Neural cell (in vitro differentiated cells): ENCODE results near the gene PRPF40B. TPM values are rescaled to one million over a fixed set of nuclear protein-coding genes. Genes with fewer than 3 reads are reported as not detected.

Source experiments
- H2AFZ ChIP-seq: fragments of 200-600, 300-800 bp; sonication (generic), shearing (Covaris generic); 2 replicates; pipeline ENCODE4 v1.6.0; 2014; ENCODE audit warnings: low read depth, mild to moderate bottlenecking, antibody characterized with exemption, low read length, moderate library complexity
- H3F3A ChIP-seq: fragments of 200-600 bp; shearing (Covaris generic); 2 replicates; pipeline ENCODE4 v1.6.1; 2016; ENCODE audit warnings: mild to moderate bottlenecking, moderate library complexity, mixed read lengths, antibody characterized with exemption, low read length; ENCODE audit not compliant: insufficient read depth, poor library complexity, severe bottlenecking
- H3K27ac ChIP-seq: fragments of 200-600, 300-800 bp; sonication (generic), shearing (Covaris generic); 2 replicates; pipeline ENCODE4 v1.5.1; 2014; ENCODE audit warnings: mild to moderate bottlenecking, low read length, moderate library complexity
- H3K27me3 ChIP-seq: fragments of 300-800, 200-600 bp; sonication (generic), shearing (Covaris generic); 2 replicates; pipeline ENCODE4 v1.6.0; 2014; ENCODE audit warnings: mild to moderate bottlenecking, low read depth, low read length, moderate library complexity; ENCODE audit not compliant: insufficient read depth
- H3K36me3 ChIP-seq: fragments of 300-800, 200-600 bp; sonication (generic), shearing (Covaris generic); 2 replicates; pipeline ENCODE4 v1.5.1; 2014; ENCODE audit warnings: mild to moderate bottlenecking, antibody characterized with exemption, low read length, moderate library complexity; ENCODE audit not compliant: insufficient read depth
- H3K4me2 ChIP-seq: fragments of 300-800, 200-600 bp; sonication (generic), shearing (Covaris generic); 2 replicates; pipeline ENCODE4 v1.6.0; 2014; ENCODE audit warnings: mild to moderate bottlenecking, low read length
- H3K4me3 ChIP-seq: fragments of 300-800, 200-600 bp; sonication (generic), shearing (Covaris generic); 2 replicates; pipeline ENCODE4 v1.5.1; 2014; ENCODE audit warnings: mild to moderate bottlenecking, low read length, moderate library complexity
- H3K79me2 ChIP-seq: fragments of 200-600 bp; shearing (Covaris generic); replicated peaks from 2 replicates; pipeline ENCODE4 v1.6.0; 2014; ENCODE audit warnings: mild to moderate bottlenecking, low read length, moderate library complexity; ENCODE audit not compliant: insufficient read depth
- H3K9ac ChIP-seq: fragments of 300-800, 200-600 bp; sonication (generic), shearing (Covaris generic); 2 replicates; pipeline ENCODE4 v1.6.1; 2016; ENCODE audit warnings: mild to moderate bottlenecking, low read length, mixed read lengths
- H3K9me2 ChIP-seq: fragments of 200-600 bp; shearing (Covaris generic); 2 replicates; pipeline ENCODE4 v1.6.1; 2016; ENCODE audit warnings: mild to moderate bottlenecking, low read length, mixed read lengths; ENCODE audit not compliant: insufficient read depth
- H3K9me3 ChIP-seq: fragments of 200-600, 300-800 bp; sonication (generic), shearing (Covaris generic); 2 replicates; pipeline ENCODE4 v1.6.1; 2016; ENCODE audit warnings: mild to moderate bottlenecking, mixed run types, low read length, moderate library complexity, mixed read lengths
- H4K20me1 ChIP-seq: fragments of 200-600 bp; shearing (Covaris generic); 2 replicates; pipeline ENCODE4 v1.6.1; 2016; ENCODE audit warnings: mild to moderate bottlenecking, mixed run types; ENCODE audit not compliant: insufficient read depth
- EP300 ChIP-seq: fragments of 450-650 bp; conservative IDR thresholded peaks from 2 replicates; pipeline ENCODE4 v1.6.1; 2014; ENCODE audit warnings: antibody characterized with exemption, mild to moderate bottlenecking, moderate library complexity; ENCODE audit not compliant: poor library complexity, severe bottlenecking
- EZH2 ChIP-seq: fragments of 200-600, 300-800 bp; shearing (Covaris generic), sonication (generic); IDR thresholded peaks from 2 replicates; pipeline ENCODE4 v1.6.1; 2014; ENCODE audit warnings: antibody characterized with exemption, low read length, borderline replicate concordance, mild to moderate bottlenecking; ENCODE audit not compliant: insufficient read depth, poor library complexity, severe bottlenecking
- MXI1 ChIP-seq: fragments of 450-650 bp; conservative IDR thresholded peaks from 2 replicates; pipeline ENCODE4 v1.6.1; 2014; ENCODE audit warnings: antibody characterized with exemption, mild to moderate bottlenecking; ENCODE audit not compliant: poor library complexity, severe bottlenecking
- POLR2AphosphoS5 ChIP-seq: IDR thresholded peaks from 2 replicates; pipeline ENCODE4 v1.6.1; 2012
- RAD21 ChIP-seq: fragments of 450-650 bp; conservative IDR thresholded peaks from 2 replicates; pipeline ENCODE4 v1.6.1; 2014; ENCODE audit warnings: antibody characterized with exemption, mild to moderate bottlenecking, moderate library complexity
- SMC3 ChIP-seq: fragments of 450-650 bp; conservative IDR thresholded peaks from 2 replicates; pipeline ENCODE4 v1.6.1; 2014; ENCODE audit warnings: antibody characterized with exemption, mild to moderate bottlenecking, moderate library complexity; ENCODE audit not compliant: poor library complexity
- TAF1 ChIP-seq: IDR thresholded peaks from 2 replicates; pipeline ENCODE4 v1.6.1; 2012; ENCODE audit warnings: low read depth
- polyA plus RNA-seq: library from polyadenylated mRNA; depleted of rRNA; stranded (reverse); fragments of >200 nt; gene quantifications from 2 replicates; pipeline ENCODE4 v1.2.3, GENCODE V29; 2014
- TF ChIP-seq, protein P1 (sequence below): IDR thresholded peaks from 2 replicates; pipeline ENCODE4 v1.6.1; 2012; ENCODE audit warnings: borderline replicate concordance
- TF ChIP-seq, protein P2 (sequence below): fragments of 450-650 bp; IDR thresholded peaks from 2 replicates; pipeline ENCODE4 v1.5.1; 2014; ENCODE audit warnings: antibody characterized with exemption, mild to moderate bottlenecking, moderate library complexity; ENCODE audit not compliant: poor library complexity, severe bottlenecking

PRPF40B gene
- polyA plus RNA-seq, 1 donor from 2014 or later = 42.0 TPM

DNA sequence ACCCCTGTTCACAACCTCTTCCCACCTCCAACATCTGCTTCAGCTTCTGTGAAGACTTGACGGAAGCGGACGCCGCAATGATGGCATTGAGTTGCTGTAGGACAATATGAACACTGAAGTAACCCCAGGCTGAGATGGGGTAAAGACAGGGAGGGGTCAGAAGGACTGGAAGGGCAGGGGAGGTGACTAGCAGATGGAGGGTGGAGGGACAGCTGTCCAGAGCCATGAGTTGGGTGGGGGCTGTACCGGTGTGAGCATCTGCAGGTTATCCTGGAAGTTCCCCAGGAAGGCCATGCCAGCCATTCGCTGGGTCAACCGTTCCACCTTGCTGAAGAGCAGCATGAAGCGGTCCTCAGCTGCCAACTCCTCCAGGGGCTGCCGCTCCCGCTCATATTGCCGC lies 26.1 kb downstream of the PRPF40B start:
- H3K27ac ChIP-seq = no peak overlapping the region
- no peaks in the 10 kb centered on the region for H3K36me3 ChIP-seq

DNA sequence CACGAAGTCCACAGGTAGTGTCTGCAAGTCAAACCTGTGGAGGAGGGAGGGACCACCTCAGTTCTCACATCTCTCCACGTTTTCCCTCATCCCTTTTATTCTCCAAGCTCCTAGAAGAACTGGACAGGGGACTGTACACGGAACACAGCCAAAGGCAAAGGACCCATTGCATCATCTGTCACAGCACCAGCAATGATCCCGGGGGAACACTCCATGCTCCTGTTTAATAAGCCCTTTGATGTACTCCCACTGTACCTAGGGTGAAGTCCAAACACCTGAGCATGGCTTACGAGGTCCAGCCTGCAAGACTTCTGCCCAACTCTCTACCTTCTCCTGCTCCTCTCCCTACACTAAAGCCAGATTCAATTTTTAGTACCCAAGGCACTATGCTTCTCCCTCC lies 26.5 kb downstream of the PRPF40B start:
- Histone ChIP-seq H3K9me3 (no peaks in the 10 kb centered on the region), H3K27ac (no peak overlapping the region), H3K4me3 (no peak overlapping the region), H3K36me3 (no peaks in the 10 kb centered on the region), H3K9me2 (no peaks in the 10 kb centered on the region), H3F3A (no peaks in the 10 kb centered on the region), H2AFZ (no peak overlapping the region), H3K27me3 (no peaks in the 10 kb centered on the region), H3K79me2 (no peaks in the 10 kb centered on the region), H4K20me1 (no peaks in the 10 kb centered on the region), H3K9ac (no peak overlapping the region), H3K4me2 (no peak overlapping the region)
- TF ChIP-seq, protein P1, sequence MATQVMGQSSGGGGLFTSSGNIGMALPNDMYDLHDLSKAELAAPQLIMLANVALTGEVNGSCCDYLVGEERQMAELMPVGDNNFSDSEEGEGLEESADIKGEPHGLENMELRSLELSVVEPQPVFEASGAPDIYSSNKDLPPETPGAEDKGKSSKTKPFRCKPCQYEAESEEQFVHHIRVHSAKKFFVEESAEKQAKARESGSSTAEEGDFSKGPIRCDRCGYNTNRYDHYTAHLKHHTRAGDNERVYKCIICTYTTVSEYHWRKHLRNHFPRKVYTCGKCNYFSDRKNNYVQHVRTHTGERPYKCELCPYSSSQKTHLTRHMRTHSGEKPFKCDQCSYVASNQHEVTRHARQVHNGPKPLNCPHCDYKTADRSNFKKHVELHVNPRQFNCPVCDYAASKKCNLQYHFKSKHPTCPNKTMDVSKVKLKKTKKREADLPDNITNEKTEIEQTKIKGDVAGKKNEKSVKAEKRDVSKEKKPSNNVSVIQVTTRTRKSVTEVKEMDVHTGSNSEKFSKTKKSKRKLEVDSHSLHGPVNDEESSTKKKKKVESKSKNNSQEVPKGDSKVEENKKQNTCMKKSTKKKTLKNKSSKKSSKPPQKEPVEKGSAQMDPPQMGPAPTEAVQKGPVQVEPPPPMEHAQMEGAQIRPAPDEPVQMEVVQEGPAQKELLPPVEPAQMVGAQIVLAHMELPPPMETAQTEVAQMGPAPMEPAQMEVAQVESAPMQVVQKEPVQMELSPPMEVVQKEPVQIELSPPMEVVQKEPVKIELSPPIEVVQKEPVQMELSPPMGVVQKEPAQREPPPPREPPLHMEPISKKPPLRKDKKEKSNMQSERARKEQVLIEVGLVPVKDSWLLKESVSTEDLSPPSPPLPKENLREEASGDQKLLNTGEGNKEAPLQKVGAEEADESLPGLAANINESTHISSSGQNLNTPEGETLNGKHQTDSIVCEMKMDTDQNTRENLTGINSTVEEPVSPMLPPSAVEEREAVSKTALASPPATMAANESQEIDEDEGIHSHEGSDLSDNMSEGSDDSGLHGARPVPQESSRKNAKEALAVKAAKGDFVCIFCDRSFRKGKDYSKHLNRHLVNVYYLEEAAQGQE = no peak
- no peak for TF ChIP-seq TAF1
- no peak for TF ChIP-seq EP300
- no peak for TF ChIP-seq MXI1
- TF ChIP-seq, protein P2, sequence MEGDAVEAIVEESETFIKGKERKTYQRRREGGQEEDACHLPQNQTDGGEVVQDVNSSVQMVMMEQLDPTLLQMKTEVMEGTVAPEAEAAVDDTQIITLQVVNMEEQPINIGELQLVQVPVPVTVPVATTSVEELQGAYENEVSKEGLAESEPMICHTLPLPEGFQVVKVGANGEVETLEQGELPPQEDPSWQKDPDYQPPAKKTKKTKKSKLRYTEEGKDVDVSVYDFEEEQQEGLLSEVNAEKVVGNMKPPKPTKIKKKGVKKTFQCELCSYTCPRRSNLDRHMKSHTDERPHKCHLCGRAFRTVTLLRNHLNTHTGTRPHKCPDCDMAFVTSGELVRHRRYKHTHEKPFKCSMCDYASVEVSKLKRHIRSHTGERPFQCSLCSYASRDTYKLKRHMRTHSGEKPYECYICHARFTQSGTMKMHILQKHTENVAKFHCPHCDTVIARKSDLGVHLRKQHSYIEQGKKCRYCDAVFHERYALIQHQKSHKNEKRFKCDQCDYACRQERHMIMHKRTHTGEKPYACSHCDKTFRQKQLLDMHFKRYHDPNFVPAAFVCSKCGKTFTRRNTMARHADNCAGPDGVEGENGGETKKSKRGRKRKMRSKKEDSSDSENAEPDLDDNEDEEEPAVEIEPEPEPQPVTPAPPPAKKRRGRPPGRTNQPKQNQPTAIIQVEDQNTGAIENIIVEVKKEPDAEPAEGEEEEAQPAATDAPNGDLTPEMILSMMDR = no peak
- TF ChIP-seq RAD21 = no peak
- TF ChIP-seq SMC3 = no peak

More for the DNA sequence above, 26.1 kb downstream of the PRPF40B start:
- Histone ChIP-seq H4K20me1 (no peaks in the 10 kb centered on the region), H3K9me2 (no peaks in the 10 kb centered on the region), H3K9ac (no peak overlapping the region), H3K9me3 (no peaks in the 10 kb centered on the region), H3F3A (no peaks in the 10 kb centered on the region), H3K27me3 (no peaks in the 10 kb centered on the region), H2AFZ (no peak overlapping the region), H3K4me3 (no peak overlapping the region), H3K79me2 (no peaks in the 10 kb centered on the region), H3K4me2 (no peak overlapping the region)
- TF ChIP-seq EP300 (no peak), TAF1 (no peak), RAD21 (no peak), EZH2 (no peak), MXI1 (no peak), SMC3 (no peak), POLR2AphosphoS5 (no peak)
- TF ChIP-seq, protein P1 = no peak
- TF ChIP-seq, protein P2 = no peak
